ENCODE data around the gene SPARC.

GRCh38 chr5:151630088-151630487 is 56.6 kb downstream of the SPARC start:
- TF ChIP-seq EZH2 (IDR thresholded peaks at IDR 0.05; ENCODE audit: borderline replicate concordance), result no peak
- no peak for TF ChIP-seq CTCF (IDR thresholded peaks at IDR 0.05; ENCODE audit: poor library complexity)

Data from hepatocyte (in vitro differentiated cells).